Activated CD4-positive, alpha-beta T cell treated with anti-CD3 and anti-CD28 coated beads, Interleukin-2, amount 50 U/mL, for 4 hours (primary cell): ENCODE data around the gene MOB3C.

ENCODE experiments used
- DNase-seq, 2 experiments: peaks; one replicate each; pipeline ENCODE4 v3.0.0-alpha.2; 2020

The MOB3C gene

GRCh38 chr1:46569884-46570725, 46.5 kb downstream of the MOB3C start:
- DNase-seq: no peak

DNA sequence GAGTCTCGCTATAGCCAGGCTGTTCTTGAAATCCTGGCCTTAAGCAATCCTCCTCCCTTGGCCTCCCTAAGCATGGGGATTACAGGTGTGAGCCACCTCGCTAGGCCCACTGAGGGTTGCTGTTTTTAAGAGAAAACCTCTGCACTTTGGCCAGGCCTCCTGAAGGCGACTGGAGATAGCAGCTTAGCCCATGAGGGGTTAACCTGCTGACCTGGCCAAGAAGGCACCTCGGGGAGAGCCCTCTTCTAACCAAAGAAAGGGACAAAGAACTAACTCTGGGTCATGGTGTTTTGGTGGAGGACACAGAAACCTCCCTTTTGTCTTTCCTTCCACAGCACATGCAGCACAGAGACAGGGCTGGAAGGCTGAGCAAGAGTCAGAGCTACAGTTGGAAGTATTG, 47.5 kb downstream of the MOB3C start:
- DNase-seq: no peak

- no peak for DNase-seq
Measured at GRCh38 chr1:46568461-46568891, 48.1 kb downstream of the MOB3C start.

GRCh38 chr1:46563341-46563740, 53.3 kb downstream of the MOB3C start:
- no peak for DNase-seq

DNA sequence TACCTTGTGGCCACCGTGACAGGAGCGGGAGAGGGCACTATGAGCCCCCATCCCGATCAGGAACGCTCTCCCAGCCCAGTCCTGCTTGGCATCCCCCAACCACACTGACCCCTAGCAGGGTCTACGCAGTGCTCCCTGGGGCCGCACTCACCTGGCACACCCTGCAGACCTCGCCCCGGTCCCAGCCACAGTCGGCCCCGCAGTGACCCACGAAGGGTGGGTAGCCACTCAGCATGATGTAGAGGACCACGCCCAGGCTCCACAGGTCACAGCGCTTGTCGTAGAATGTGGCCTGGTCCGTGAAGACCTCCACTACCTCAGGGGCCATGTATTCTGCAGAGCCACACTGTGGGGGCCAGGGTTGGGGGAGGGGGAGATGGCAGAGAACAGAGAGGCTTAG, 54.1 kb downstream of the MOB3C start:
- DNase-seq: no peak

DNA sequence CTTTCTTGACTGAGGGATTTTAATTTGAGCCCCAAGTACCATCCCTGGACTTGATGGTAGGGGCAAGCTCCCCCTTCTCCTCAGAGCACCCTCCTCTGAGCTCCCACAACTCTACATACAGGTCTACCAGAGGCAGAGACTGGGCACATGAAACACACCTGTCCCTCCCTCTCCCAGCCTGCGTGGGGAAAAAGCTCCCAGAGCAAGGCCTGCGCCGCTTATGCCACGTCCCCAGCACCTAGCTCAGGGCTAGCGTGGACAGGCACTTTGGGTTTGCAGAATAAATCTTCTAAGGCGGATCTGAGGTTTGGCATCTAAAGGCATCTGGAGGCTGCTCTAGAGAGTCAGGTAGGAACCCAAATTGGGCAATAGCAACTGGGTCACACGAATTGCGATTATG, 57.6 kb downstream of the MOB3C start:
- DNase-seq: no peak

DNA sequence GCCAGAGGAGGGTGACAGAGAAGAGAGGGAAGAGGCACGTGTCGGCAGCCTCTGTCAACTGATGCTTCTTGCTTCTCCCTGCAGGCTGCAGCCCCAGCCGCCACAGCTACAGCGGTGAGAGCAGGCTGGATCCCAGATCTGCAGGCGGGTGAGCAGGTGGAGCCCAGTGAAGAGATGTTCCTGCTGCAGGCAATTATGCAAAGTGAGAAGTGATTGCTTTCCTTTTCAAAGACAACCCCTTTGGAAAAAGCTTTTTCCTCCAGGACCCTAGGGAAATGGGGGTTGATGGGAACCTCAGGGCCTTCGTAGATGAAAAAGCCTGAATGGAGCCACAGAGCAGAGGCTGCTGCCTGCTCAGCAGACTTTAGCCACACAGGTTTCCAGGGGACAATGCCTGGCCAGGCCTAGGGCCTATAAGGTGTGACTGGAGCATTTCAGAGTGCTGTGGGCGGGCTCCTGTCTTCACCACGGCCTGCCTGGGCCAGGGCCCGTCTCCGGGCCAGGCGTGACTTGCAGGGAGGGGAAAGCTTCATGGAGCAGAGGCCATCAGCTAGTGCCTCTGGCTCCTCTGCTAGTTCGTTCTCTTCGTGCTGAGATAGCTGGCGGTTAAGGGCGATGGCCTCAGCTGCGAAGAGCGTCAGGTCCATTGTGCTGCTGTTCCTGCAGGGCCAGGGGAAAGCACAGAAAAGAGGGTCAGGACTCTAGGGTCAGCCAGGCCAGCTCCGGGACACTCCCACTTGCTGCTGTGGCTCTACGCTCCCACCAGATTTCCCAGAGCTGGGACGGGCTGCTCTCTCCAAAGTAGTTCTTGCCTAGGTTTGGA, 58.3 kb downstream of the MOB3C start:
- no peak for DNase-seq
